SK-N-SH (cell line): ENCODE results near the gene SLC22A8. TPM values are rescaled to one million over a fixed set of nuclear protein-coding genes. Genes with fewer than 3 reads are reported as not detected.

Experiments used
- CTCF ChIA-PET: fragments of 300-600, 350-600 bp; formaldehyde crosslinking; extraction: SDS; loops from one replicate; lab custom pipeline; 2021; lab: Yijun Ruan, JAX
- POLR2A ChIA-PET: fragments of 350-600 bp; sonication (Branson Sonifier 250); formaldehyde crosslinking; extraction: SDS; loops from one replicate; lab custom pipeline; 2020; ENCODE audit warnings: antibody characterized with exemption, inconsistent platforms; lab: Yijun Ruan, JAX
- DNase-seq: peaks from one replicate; pipeline ENCODE4 v3.0.0; 2012
- H2AFZ ChIP-seq: fragments of 200-600 bp; sonication (generic); 2 replicates; pipeline ENCODE4 v1.8.1; 2016; ENCODE audit warnings: antibody characterized with exemption, mild to moderate bottlenecking, low read depth
- H3F3A ChIP-seq: fragments of 200-600 bp; sonication (generic); replicated peaks from 2 replicates; pipeline ENCODE3; 2016; ENCODE audit warnings: antibody characterized with exemption, mild to moderate bottlenecking; ENCODE audit not compliant: insufficient read depth
- H3K27ac ChIP-seq, 2 experiments: fragments of 200-500 bp in 1 of 2; fragments of 200-600 bp in 1 of 2; sonication (Bioruptor generic) in 1 of 2; sonication (generic), shearing (Covaris generic) in 1 of 2; 2 replicates each; pipeline versions ENCODE4 v1.5.1 to v1.6.1; 2014 to 2016; ENCODE audit warnings: low read depth in 2 of 2, inconsistent platforms in 1 of 2, low read length in 1 of 2, mild to moderate bottlenecking in 1 of 2, mixed read lengths in 1 of 2
- H3K27me3 ChIP-seq: fragments of 200-600 bp; sonication (generic), shearing (Covaris generic); 2 replicates; pipeline ENCODE4 v1.6.1; 2016; ENCODE audit warnings: mixed run types; ENCODE audit not compliant: insufficient read depth
- H3K36me3 ChIP-seq, 2 experiments: fragments of 200-500 bp in 1 of 2; fragments of 200-600 bp in 1 of 2; sonication (Bioruptor generic) in 1 of 2; sonication (generic) in 1 of 2; replicated peaks in 1 of 2; 2 replicates each; pipeline versions ENCODE3 to v1.5.1; 2014 to 2016; ENCODE audit warnings: low read length in 1 of 2, mild to moderate bottlenecking in 1 of 2; ENCODE audit not compliant: insufficient read depth in 2 of 2, control insufficient read depth in 1 of 2
- H3K4me1 ChIP-seq, 2 experiments: fragments of 200-500 bp in 1 of 2; fragments of 200-600 bp in 1 of 2; sonication (Bioruptor generic) in 1 of 2; sonication (generic), shearing (Covaris generic) in 1 of 2; 2 replicates each; pipeline versions ENCODE4 v1.5.1 to v1.6.1; 2014 to 2016; ENCODE audit warnings: low read depth in 1 of 2, low read length in 1 of 2, mixed run types in 1 of 2; ENCODE audit not compliant: insufficient read depth in 2 of 2, control insufficient read depth in 1 of 2
- H3K4me2 ChIP-seq: fragments of 200-600 bp; sonication (generic), shearing (Covaris generic); 2 replicates; pipeline ENCODE4 v1.6.1; 2017; ENCODE audit warnings: mixed run types
- H3K4me3 ChIP-seq, 2 experiments: fragments of 200-500 bp in 1 of 2; fragments of 200-600 bp in 1 of 2; sonication (Bioruptor generic) in 1 of 2; sonication (generic), shearing (Covaris generic) in 1 of 2; 2 replicates each; pipeline versions ENCODE4 v1.5.1 to v1.8.1; 2014 to 2016; ENCODE audit warnings: low read depth in 2 of 2, inconsistent platforms in 1 of 2, low read length in 1 of 2, mild to moderate bottlenecking in 1 of 2, mixed read lengths in 1 of 2, moderate library complexity in 1 of 2
- H3K79me2 ChIP-seq: fragments of 200-600 bp; sonication (generic); 2 replicates; pipeline ENCODE4 v1.8.1; 2017; ENCODE audit warnings: mild to moderate bottlenecking; ENCODE audit not compliant: insufficient read depth
- H3K9ac ChIP-seq: fragments of 200-600 bp; sonication (generic); 2 replicates; pipeline ENCODE4 v1.6.1; 2017; ENCODE audit warnings: mixed run types
- H3K9me2 ChIP-seq: fragments of 200-600 bp; sonication (generic); 2 replicates; pipeline ENCODE4 v1.6.1; 2017; ENCODE audit warnings: mixed run types
- H3K9me3 ChIP-seq: fragments of 200-600 bp; sonication (generic); 2 replicates; pipeline ENCODE4 v1.6.1; 2017; ENCODE audit warnings: mixed run types, mild to moderate bottlenecking, moderate library complexity
- H4K20me1 ChIP-seq: fragments of 200-600 bp; sonication (generic); 2 replicates; pipeline ENCODE4 v1.6.1; 2017; ENCODE audit warnings: mild to moderate bottlenecking, mixed run types; ENCODE audit not compliant: insufficient read depth
- CHD2 ChIP-seq: fragments of 150-350 bp; IDR thresholded peaks from 2 replicates; pipeline ENCODE4 v1.6.1; 2018; ENCODE audit warnings: low read length; ENCODE audit not compliant: partially characterized antibody
- ELF1 ChIP-seq: IDR thresholded peaks from 2 replicates; pipeline ENCODE4 v1.4.0; 2012
- EP300 ChIP-seq, 2 experiments: IDR thresholded peaks; 2 replicates each; pipeline versions ENCODE4 v1.4.0 to v1.6.1; 2012; ENCODE audit warnings: borderline replicate concordance in 1 of 2, low read depth in 1 of 2, low read length in 1 of 2
- EZH2phosphoT487 ChIP-seq: fragments of 200-600 bp; sonication (generic); IDR thresholded peaks from 2 replicates; pipeline ENCODE4 v1.6.1; 2017; ENCODE audit warnings: low read depth, mixed run types, mild to moderate bottlenecking, antibody characterized with exemption, moderate library complexity, borderline replicate concordance
- GABPA ChIP-seq: IDR thresholded peaks from 2 replicates; pipeline ENCODE4 v1.4.0; 2012; ENCODE audit warnings: low read depth, mild to moderate bottlenecking
- GATA2 ChIP-seq: sonication (generic); formaldehyde crosslinking; IDR thresholded peaks from 2 replicates; pipeline ENCODE4 v1.5.0; 2020; ENCODE audit warnings: mild to moderate bottlenecking, missing genetic modification reagents
- IRF3 ChIP-seq: fragments of 150-350 bp; IDR thresholded peaks from 2 replicates; pipeline ENCODE4 v1.6.1; 2016; ENCODE audit warnings: mild to moderate bottlenecking, low read depth, low read length
- JUND ChIP-seq: IDR thresholded peaks from 2 replicates; pipeline ENCODE4 v1.4.0; 2012
- MEF2A ChIP-seq: IDR thresholded peaks from 2 replicates; pipeline ENCODE4 v1.4.0; 2012; ENCODE audit warnings: low read depth, borderline replicate concordance
- NFIC ChIP-seq: IDR thresholded peaks from 2 replicates; pipeline ENCODE4 v1.4.0; 2012; ENCODE audit warnings: borderline replicate concordance
- RCOR1 ChIP-seq: fragments of 150-350 bp; IDR thresholded peaks from 2 replicates; pipeline ENCODE4 v1.6.1; 2017; ENCODE audit warnings: antibody characterized with exemption, low read length
- SMC3 ChIP-seq: IDR thresholded peaks from 2 replicates; pipeline ENCODE4 v1.6.1; 2012; ENCODE audit warnings: low read depth, low read length, improper control_type of control experiment
- TAF1 ChIP-seq: IDR thresholded peaks from 2 replicates; pipeline ENCODE4 v1.6.1; 2012; ENCODE audit warnings: low read depth, mild to moderate bottlenecking, low read length, moderate library complexity, borderline replicate concordance
- TEAD4 ChIP-seq: IDR thresholded peaks from 2 replicates; pipeline ENCODE4 v1.4.0; 2012; ENCODE audit warnings: mild to moderate bottlenecking, borderline replicate concordance; ENCODE audit not compliant: insufficient read depth
- USF2 ChIP-seq: fragments of 150-350 bp; IDR thresholded peaks from 2 replicates; pipeline ENCODE4 v1.6.1; 2017; ENCODE audit warnings: antibody characterized with exemption, low read length, low read depth, borderline replicate concordance
- YY1 ChIP-seq: IDR thresholded peaks from 2 replicates; pipeline ENCODE4 v1.4.0; 2012; ENCODE audit warnings: low read depth, mild to moderate bottlenecking
- WGBS: methylation state at CpG from one replicate; pipeline ENCODE4 v1.1.6; 2017; ENCODE audit warnings: low lambda C conversion rate; 5-methylcytosine and 5-hydroxymethylcytosine counted together
- polyA plus RNA-seq, 3 experiments: library from polyadenylated mRNA; depleted of rRNA; stranded (reverse); fragments of >200 nt; gene quantifications; 2 replicates each; pipeline ENCODE4 v1.2.3, GENCODE V29; 2012

The SLC22A8 gene
- polyA plus RNA-seq, 1 of the 3 experiments (the other 2 are of a cell fraction): not detected

GRCh38 chr11:62999649-63000048 lies 16.0 kb downstream of the SLC22A8 start:
- POLR2A ChIA-PET: no interaction called here
- no peak overlapping the region for H3K27ac ChIP-seq

GRCh38 chr11:62999156-62999555 lies 16.5 kb downstream of the SLC22A8 start:
- TF ChIP-seq EP300 (IDR thresholded peaks at IDR 0.05; ENCODE audit: borderline replicate concordance in 1 of 2, low read depth in 1 of 2, low read length in 1 of 2) (no peak), JUND (no peak), USF2 (no peak), GABPA (no peak), IRF3 (no peak), EZH2phosphoT487 (no peak), SMC3 (no peak), TEAD4 (no peak), CHD2 (no peak)
- TF ChIP-seq, all 33 proteins: peak for 0
- H3K9me2 ChIP-seq: no peaks in the 10 kb centered on the region
- no peaks in the 10 kb centered on the region for H3K36me3 ChIP-seq
- no peaks in the 10 kb centered on the region for H3K9me3 ChIP-seq
- no peak for DNase-seq
- no peak overlapping the region for H3K4me3 ChIP-seq
- H3K9ac ChIP-seq: no peak overlapping the region
- ChIA-PET CTCF (interaction anchor here (1.3 to 3.8 kb wide), 4 partner anchors 20 to 93 kb away, joined by 4 to 27 read pairs (median 6); no protein-coding TSS in a partner anchor), POLR2A (no interaction called here)
- H3K27me3 ChIP-seq: no peaks in the 10 kb centered on the region; the same call in 1 of the 2 replicates
- H2AFZ ChIP-seq: no peak overlapping the region
- no peaks in the 10 kb centered on the region for H3K4me1 ChIP-seq
- H3F3A ChIP-seq: no peaks in the 10 kb centered on the region
- 73% methylated on average over 5 of the region's 5 CpGs for WGBS
- no peaks in the 10 kb centered on the region for H3K79me2 ChIP-seq
- no peak overlapping the region for H3K27ac ChIP-seq
- H4K20me1 ChIP-seq: no peaks in the 10 kb centered on the region
- H3K4me2 ChIP-seq: no peak overlapping the region

More at GRCh38 chr11:62999649-63000048, 16.0 kb downstream of the SLC22A8 start:
- Histone ChIP-seq H3K4me2 (no peak overlapping the region), H3F3A (no peaks in the 10 kb centered on the region), H3K4me3 (no peak overlapping the region), H3K36me3 (no peaks in the 10 kb centered on the region), H4K20me1 (no peaks in the 10 kb centered on the region), H3K9ac (no peak overlapping the region), H3K79me2 (no peaks in the 10 kb centered on the region), H2AFZ (no peak overlapping the region), H3K27me3 (no peaks in the 10 kb centered on the region; the same call in 1 of the 2 replicates), H3K9me2 (no peaks in the 10 kb centered on the region), H3K9me3 (no peaks in the 10 kb centered on the region), H3K4me1 (no peaks in the 10 kb centered on the region)
- WGBS: 45% methylated on average over 7 of the region's 7 CpGs
- DNase-seq: no peak
- CTCF ChIA-PET: interaction anchor here (0.8 to 3.8 kb wide), 5 partner anchors 20 to 94 kb away, joined by 3 to 27 read pairs (median 5); no protein-coding TSS in a partner anchor
- TF ChIP-seq GATA2 (CRISPR knock-in tag) (no peak), TAF1 (no peak), MEF2A (no peak), NFIC (no peak), EP300 (IDR thresholded peaks at IDR 0.05; ENCODE audit: borderline replicate concordance in 1 of 2, low read depth in 1 of 2, low read length in 1 of 2) (no peak), ELF1 (no peak), YY1 (no peak), EZH2phosphoT487 (no peak), RCOR1 (no peak)
